ENCODE measurements around the gene LAMA2. TPM values are rescaled to one million over a fixed set of nuclear protein-coding genes. Genes with fewer than 3 reads are reported as not detected.

The LAMA2 gene
- total RNA-seq, 4 donors from 2014 or later: 97.3 to 509 (median 200) TPM

GRCh38 chr6:128855581-128856085 is 27.3 kb upstream of the LAMA2 start:
- no peak for TF ChIP-seq CTCF (IDR thresholded peaks at IDR 0.05)
- no peak for ATAC-seq (ENCODE audit: low FRiP score)
- DNase-seq (ENCODE audit: low spot score): no peak

DNA sequence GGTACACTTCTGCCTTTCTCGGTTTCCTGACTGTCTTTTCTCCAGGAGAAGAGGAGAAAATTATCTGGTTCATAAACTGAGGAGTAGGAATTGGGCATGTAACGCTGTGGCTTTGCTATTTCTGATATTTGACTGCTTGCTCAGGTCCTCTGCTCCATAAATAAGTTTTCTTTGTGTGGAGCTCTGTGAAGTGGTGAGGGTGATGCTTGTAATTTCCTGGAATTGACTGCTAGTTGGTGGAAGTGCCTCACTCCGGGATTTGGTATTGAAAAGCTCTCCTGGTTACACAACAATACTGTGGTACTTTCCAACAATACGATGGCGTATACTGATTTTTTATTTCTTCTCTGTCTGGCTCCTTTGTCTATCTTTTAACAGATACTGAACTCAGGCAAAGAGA is 25.1 kb upstream of the LAMA2 start:
- DNase-seq (ENCODE audit: low spot score): no peak
- TF ChIP-seq CTCF (IDR thresholded peaks at IDR 0.05): no peak

GRCh38 chr6:128860782-128861181 is 22.2 kb upstream of the LAMA2 start:
- no peak for TF ChIP-seq CTCF (IDR thresholded peaks at IDR 0.05)
- no peak for DNase-seq (ENCODE audit: low spot score)
- no peak for ATAC-seq (ENCODE audit: low FRiP score)

More for the DNA sequence above, 25.1 kb upstream of the LAMA2 start:
- no peak for ATAC-seq (ENCODE audit: low FRiP score)

DNA sequence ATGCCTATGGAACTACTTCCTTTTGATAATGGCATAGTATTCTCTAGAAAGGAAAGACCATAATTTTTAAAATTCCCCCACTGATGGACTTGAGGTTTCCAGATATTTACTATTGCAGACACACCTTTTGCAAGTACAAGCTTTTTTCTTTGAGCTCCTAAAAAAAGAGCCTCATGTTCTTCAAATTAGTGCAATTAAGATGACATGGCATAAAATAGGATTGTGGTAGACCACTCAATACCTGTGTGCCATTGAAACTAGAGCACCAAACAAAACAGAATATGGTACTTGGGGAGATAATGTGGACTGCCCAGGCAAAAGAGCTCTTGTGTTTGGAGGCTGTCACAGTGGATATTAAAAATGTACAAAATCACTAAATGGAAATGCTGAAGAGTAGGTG is 19.0 kb upstream of the LAMA2 start:
- no peak for DNase-seq (ENCODE audit: low spot score)
- TF ChIP-seq CTCF (IDR thresholded peaks at IDR 0.05): no peak
- no peak for ATAC-seq (ENCODE audit: low FRiP score)

- DNase-seq (ENCODE audit: low spot score) (no peak), ATAC-seq (ENCODE audit: low FRiP score) (no peak)
- no peak for TF ChIP-seq CTCF (IDR thresholded peaks at IDR 0.05)
Measured at GRCh38 chr6:128870746-128871145, 12.2 kb upstream of the LAMA2 start.

DNA sequence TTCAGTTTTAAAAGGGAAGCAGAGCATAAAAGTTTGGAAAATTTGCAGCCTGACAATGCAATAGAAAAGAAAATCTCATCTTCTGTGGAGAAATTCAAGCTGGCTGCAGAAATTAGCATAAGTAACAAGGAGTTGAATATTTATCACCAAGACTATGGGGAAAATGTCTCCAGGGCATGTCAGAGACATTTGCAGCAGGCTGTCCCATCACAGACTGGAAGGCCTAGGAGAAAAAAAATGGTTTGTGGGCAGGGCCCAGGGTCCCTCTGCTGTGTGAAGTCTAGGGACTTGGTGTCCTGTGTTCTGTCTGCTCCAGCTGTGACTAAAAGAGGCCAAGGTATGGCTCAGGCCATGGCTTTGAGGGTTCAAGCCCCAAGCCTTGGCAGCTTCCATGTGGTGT is 8.1 kb upstream of the LAMA2 start:
- no peak for TF ChIP-seq CTCF (IDR thresholded peaks at IDR 0.05)
- no peak for DNase-seq (ENCODE audit: low spot score)
- ATAC-seq (ENCODE audit: low FRiP score): no peak

- no peak for DNase-seq (ENCODE audit: low spot score)
- ATAC-seq (ENCODE audit: low FRiP score): peak; percentile 44
- no peak for TF ChIP-seq CTCF (IDR thresholded peaks at IDR 0.05)
Measured at GRCh38 chr6:128882560-128882959, 378 bp upstream of the LAMA2 start.

Data from omental fat pad (tissue), 4 donors.